Endothelial cell of hepatic sinusoid (primary cell): Measurements from ENCODE around the gene SP7.
"Not testable (repeated sequence)": the region's sequence is repeated elsewhere in the genome, so short reads cannot be mapped to it uniquely, and the experiment has no call there.

Source experiments
- in situ Hi-C: cut with HindIII; loops from 2 replicates; pipeline ENCODE4 v1.10.0; 2017; ENCODE audit warnings: low sequenced_read_pairs

SP7 gene

DNA sequence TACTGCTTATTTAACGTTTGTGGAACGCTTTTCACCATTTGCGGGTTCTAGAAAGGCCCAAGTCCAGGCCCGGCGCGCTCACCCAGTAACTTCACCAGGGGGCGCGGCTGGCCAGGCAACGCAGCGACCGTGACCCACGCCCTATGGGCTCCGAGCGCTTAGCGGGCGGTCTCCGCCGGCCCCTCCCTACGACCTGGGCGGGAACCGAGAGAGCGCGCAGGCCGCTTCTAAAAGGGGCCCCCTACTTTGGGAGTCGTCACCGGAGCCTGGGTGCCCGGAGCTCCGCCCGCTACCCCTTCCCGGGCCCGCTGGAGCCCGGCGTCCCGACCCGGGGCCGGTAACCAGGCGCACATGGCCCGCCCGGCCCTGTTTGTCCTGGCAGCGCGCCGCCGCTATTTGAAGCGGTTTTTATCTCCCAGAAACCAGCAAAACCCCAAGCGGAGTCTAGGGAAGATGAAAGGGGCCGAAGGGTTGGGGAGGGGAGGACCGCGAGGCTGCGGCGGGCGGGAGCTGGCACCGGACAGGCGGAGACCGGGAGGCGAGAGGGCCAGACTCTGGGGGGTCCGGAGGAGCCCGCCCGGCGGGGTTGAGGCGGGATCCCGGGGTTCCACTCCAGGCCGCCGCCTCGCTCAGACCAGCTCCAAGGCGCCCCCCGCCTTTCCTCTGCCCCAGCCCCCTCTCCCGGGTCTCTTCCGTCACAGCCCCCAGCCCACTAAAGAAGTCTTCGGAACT is 11.2 kb downstream of the SP7 start:
- in situ Hi-C loops: loop anchor here (5.0 to 10.0 kb wide), 3 partner anchors 38 to 110 kb away; a partner anchor contains a TSS

- in situ Hi-C loops: loop anchor here (5.0 to 10.0 kb wide), 3 partner anchors 37 to 109 kb away; a partner anchor contains a TSS
Observed at GRCh38 chr12:53324113-53324778, 11.9 kb downstream of the SP7 start.

GRCh38 chr12:53320352-53321195 is 15.6 kb downstream of the SP7 start:
- in situ Hi-C loops: loop anchor here (5.0 to 10.0 kb wide), 3 partner anchors 33 to 106 kb away; a partner anchor contains a TSS

DNA sequence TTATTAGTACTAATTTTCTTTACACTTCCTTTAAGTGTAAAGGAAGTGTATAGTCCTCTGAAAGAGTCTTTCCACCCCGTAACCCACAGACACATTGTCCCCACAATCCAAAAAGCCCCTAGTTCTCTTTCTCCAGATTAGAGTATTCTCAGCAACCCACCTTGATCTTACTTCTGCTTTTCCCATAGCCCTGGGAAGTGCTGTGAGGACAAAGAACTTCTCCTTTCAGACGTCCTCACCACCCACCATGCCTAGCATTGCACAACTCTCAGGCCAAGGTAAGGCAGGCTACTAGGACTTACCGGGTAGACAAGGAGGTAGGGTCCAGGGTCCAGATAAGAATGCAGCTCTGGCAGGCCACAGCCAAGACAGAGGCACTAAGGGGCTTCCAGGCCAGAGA is 22.2 kb downstream of the SP7 start:
- in situ Hi-C loops: no loop called here

DNA sequence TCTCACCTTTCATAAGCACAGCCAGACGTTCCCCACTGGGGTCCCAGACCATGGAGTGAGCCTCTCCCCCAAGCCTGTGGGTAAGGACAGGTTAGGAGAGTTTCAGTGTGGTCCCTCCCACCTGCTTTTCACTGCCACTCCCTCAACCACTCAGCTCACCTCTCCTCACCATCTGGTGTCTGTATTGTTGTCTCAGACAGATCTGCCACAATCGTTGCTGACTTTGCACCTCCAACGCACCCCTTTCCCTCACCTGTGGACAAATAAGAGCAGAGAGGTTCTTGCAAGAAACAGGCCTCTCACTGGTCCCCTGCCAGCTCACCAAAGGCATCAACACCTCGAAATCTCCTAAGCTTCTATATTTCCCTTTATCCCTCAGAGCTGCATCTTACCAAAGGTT is 27.9 kb downstream of the SP7 start:
- in situ Hi-C loops: no loop called here

DNA sequence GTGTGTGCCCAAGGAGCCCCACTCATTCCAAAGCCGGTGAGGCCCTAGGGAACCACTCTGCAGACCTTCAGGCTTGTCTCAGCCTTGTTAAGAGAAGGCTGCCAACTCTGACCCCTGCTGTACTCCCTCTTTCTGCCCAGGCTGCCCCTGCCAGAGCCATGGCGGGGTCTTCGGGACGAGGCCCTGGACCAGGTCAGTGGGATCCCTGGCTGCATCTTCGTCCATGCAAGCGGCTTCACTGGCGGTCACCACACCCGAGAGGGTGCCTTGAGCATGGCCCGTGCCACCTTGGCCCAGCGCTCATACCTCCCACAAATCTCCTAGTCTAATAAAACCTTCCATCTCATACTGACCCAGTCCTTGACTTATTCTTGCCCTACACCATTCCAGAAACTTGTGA is 29.3 kb downstream of the SP7 start:
- in situ Hi-C loops: no loop called here

GRCh38 chr12:53302903-53303302 is 33.3 kb downstream of the SP7 start:
- in situ Hi-C loops: no loop called here

DNA sequence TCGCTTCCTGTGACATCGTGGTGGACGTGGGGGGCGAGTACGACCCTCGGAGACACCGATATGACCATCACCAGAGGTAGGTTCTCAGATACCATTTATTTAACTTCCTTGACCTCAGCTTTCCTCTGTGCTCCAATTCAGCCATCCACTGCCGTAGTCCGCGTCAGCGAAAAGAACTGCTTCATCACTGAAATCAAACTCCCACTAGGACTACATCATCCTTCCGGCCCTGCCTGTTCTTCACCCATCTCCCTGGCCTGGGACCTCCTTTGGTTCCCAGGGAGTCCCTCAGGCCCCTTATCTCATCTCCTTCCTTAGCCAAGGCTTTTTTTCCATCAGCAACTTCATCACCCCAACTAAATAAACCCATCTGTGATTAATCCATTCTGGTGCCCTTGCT is 36.0 kb downstream of the SP7 start:
- in situ Hi-C loops: no loop called here

DNA sequence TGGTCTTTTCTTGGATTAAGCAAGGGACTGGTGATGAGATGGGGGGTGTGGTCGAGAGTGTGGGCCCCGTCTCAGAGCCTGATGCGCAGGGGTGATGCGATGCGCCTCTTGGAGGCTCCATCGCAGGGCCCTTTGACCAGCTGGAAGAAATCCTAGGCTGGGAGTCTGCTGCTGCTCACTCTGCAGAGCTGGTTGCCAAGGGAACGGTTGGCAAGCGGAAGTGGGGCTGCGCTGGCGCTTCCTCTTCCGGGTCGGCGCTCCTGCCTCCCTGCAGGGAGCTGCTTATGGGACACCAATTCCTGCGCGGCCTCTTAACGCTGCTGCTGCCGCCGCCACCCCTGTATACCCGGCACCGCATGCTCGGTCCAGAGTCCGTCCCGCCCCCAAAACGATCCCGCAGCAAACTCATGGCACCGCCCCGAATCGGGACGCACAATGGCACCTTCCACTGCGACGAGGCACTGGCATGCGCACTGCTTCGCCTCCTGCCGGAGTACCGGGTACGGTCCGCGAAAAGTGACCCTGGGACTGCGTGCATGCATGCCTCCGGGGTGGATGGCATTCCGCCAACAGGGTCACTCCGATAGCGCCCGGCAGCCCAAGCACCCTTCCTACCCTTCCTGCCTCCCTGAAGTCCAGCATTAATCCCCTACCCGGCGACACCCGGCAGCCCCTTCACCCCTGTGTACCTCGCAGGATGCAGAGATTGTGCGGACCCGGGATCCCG is 36.5 kb downstream of the SP7 start, which contains the start of gene MYG1:
MYG1 (plus strand) TSS at position 242 of the 727 bp plus-strand sequence; CDS start at position 285, 43 bp downstream.
- in situ Hi-C loops: no loop called here

- in situ Hi-C loops: no loop called here
Observed at GRCh38 chr12:53299101-53299453, 37.1 kb downstream of the SP7 start.

DNA sequence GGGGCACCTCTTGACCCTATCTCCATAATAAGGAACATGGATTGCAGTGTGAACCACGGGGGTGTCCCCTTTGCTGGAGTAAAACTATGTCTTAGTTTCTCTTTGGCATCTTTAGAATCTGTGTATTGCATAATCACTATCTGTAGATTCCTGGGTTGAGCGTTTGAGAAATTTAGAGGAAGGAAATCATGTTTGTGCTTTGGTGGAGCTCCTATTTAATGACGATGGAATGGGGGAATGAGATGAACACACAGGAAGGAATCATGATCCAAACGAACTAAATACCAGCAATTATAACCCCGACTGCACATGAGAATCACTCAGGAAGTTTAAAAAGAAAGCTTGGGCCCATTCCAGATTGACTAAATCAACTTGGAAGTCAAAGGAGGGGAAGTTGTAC is 38.0 kb downstream of the SP7 start:
- in situ Hi-C loops: no loop called here

DNA sequence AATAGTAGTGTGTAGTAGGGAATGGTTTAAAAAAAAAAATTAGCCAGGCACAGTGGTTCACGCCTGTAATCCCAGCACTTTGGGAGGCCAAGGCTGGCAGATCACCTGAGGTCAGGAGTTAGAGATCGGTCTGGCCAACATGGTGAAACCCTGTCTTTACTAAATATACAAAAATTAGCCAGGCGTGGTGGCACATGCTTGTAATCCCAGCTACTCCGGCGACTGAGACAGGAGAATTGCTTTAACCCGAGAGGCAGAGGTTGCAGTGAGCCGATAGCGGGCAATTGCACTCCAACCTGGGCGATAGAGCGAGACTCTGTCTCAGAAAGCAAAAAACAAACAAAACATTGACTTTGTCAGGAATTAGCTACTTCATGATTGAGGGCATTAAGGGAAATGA is 39.0 kb downstream of the SP7 start:
- in situ Hi-C loops: not testable (repeated sequence)

GRCh38 chr12:53295891-53296219 is 40.3 kb downstream of the SP7 start:
- in situ Hi-C loops: no loop called here

GRCh38 chr12:53295070-53295890 is 40.9 kb downstream of the SP7 start, which contains the start of gene PFDN5:
Gene PFDN5, plus strand, starts transcription at chr12:53295542. Its CDS starts 26 bp downstream, at chr12:53295568.
- in situ Hi-C loops: no loop called here

DNA sequence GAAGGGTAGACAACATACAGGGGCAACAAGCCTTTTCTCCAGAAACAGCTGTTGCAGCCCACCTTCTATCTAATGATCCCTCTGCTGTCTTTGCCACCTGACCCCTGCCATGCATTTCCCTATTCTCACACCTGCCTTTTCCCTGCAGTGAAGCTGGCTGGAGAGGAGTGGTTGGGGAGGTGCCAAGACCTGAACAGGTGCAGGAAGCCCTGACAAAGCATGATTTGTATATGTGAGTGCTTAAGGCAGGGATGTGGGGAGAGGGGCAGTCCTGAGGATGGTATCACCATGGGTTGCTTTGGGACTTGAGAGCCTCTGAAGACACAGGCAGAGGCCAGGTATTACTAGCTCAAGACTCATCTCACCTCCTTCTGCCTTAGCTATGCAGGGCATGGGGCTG is 43.7 kb downstream of the SP7 start:
- in situ Hi-C loops: loop anchor here (5.0 kb wide), 1 partner anchor 80 kb away; no protein-coding TSS in a partner anchor

DNA sequence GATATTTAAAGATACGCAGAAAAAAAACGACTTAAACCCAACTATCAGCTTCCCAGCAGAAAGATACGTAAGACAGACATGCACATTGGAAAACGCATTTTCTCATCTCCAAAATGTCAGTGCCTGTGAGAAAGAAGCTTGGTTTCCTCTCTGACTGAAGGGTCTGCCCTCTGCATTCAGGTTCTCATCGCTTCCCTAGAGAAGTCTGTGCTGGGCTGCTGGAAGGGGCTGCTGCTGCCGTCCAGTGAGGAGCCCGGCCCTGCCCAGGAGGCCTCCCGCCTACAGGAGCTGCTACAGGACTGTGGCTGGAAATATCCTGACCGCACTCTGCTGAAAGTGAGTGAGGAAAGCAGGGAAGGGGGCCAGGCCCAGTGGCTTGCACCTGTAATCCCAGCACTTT is 45.5 kb downstream of the SP7 start:
- in situ Hi-C loops: loop anchor here (5.0 kb wide), 1 partner anchor 78 kb away; no protein-coding TSS in a partner anchor

GRCh38 chr12:53289891-53290290 is 46.3 kb downstream of the SP7 start:
- in situ Hi-C loops: loop anchor here (5.0 kb wide), 2 partner anchors 32 to 78 kb away; partner anchors contain the start of gene AAAS

DNA sequence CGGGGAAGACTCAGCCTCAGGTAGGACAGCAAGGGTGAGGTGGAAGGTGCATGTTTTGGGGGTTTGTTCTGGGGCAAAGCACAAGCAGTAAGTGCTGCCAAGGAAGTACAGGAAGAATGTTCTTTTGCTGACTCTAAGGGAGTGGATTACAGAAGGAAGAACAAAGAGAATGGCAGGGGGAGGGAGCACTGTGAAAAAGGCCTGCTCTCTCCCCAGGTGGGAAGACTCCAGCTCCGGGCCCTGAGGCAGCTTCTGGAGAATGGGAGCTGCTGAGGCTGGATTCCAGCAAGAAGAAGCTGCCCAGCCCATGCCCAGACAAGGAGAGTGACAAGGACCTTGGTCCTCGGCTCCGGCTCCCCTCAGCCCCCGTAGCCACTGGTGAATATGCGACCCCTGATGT is 47.8 kb downstream of the SP7 start:
- in situ Hi-C loops: loop anchor here (5.0 kb wide), 1 partner anchor 34 kb away; the partner anchor contains the start of gene AAAS

DNA sequence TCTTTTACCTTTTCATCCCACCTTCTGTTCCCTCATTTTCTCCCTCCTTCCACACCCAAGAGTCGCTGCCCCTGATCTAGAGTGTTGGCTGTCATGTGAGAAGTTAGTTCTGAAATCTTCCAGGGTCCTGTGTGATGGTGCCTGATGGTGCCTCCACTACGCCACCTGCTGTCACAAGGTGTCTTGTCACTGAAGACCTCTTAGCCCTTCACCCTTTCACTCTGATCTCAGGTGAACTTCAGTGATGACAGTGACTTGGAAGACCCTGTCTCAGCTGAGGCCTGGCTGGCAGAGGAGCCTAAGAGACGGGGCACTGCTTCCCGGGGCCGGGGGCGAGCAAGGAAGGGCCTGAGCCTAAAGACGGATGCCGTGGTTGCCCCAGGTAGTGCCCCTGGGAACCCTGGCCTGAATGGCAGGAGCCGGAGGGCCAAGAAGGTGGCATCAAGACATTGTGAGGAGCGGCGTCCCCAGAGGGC is 48.4 kb downstream of the SP7 start:
- in situ Hi-C loops: loop anchor here (5.0 kb wide), 1 partner anchor 35 kb away; the partner anchor contains the start of gene AAAS
